Measurements from ENCODE around the gene PRAMEF6. TPM values are rescaled to one million over a fixed set of nuclear protein-coding genes. Genes with fewer than 3 reads are reported as not detected.
"Not testable (repeated sequence)": the region's sequence is repeated elsewhere in the genome, so short reads cannot be mapped to it uniquely, and the experiment has no call there.

Gene PRAMEF6
- not detected for total RNA-seq

DNA sequence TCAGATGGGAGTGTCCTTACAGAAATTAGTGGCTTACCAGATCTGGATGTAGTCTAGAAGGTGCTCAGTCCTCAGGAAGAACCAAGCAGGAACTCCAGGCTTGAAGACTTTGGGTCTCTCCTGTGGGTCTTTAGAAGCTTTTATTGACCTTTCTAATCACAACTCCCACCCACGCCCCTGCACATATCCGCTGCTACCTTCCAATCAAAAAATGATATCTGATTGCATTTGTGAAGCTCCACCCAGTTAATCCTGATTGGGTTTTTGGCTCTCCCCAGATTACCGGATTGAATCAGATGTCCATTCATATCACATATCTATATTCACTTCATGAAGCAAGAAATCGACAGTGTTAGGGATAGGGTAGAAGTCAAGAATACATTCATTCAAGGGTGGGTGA, at the start of gene PRAMEF6:
Gene PRAMEF6, minus strand, starts transcription at position 101 of the 400 bp plus-strand sequence. CDS start 5,062 bp downstream, outside the sequence.
- H3K4me3 Mint-ChIP-seq; intact Hi-C loops (cut with micrococcal nuclease); H3K4me1 Mint-ChIP-seq (ENCODE audit: low read depth); DNase-seq; H3K9me3 Mint-ChIP-seq; H3K36me3 Mint-ChIP-seq (ENCODE audit: low read depth); H3K27me3 Mint-ChIP-seq (ENCODE audit: low read depth); H3K27ac Mint-ChIP-seq; CTCF ChIA-PET: not testable (repeated sequence)

DNA sequence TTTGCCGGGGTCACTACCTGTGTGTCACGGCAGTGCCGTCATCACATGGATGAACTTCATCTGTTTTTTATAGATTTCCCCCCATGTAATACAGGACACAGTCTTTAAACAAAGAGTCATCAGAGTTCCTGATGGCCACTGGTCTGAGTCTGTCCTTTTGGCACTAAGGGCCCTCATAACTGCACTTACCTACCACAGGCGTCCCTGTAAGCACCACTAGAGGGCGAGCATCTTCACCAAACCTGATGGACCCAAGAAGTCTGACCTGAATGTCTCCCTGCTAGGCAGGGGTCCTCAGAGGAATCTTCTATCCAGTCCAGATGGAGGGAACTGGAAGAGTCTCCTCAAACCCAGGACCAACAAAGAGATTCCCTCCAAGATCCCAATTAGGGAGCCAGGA, 23.0 kb downstream of the PRAMEF6 start:
- H3K27me3 Mint-ChIP-seq (ENCODE audit: low read depth); H3K9me3 Mint-ChIP-seq; H3K36me3 Mint-ChIP-seq (ENCODE audit: low read depth); CTCF ChIA-PET; DNase-seq; H3K27ac Mint-ChIP-seq; H3K4me3 Mint-ChIP-seq; intact Hi-C loops (cut with micrococcal nuclease); H3K4me1 Mint-ChIP-seq (ENCODE audit: low read depth): not testable (repeated sequence)

DNA sequence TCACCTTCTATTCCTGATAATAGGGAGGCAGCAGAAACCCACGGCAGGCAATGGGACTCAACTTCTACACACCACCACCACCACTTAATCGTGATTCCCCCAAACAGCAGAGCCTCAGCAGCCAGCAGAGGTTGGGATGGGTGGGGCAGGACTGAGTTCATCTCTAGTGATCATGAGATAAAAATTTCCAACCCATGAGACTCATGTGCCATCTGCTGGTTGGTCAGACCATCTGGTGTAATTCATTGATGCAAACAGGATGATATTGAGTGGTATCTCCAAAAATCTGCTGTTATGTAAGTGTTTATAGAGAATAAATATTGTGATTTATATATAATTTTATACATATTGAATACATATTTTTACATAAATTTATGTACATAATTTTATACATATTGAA, 25.6 kb downstream of the PRAMEF6 start:
- H3K27ac Mint-ChIP-seq; DNase-seq; H3K27me3 Mint-ChIP-seq (ENCODE audit: low read depth); H3K4me1 Mint-ChIP-seq (ENCODE audit: low read depth); CTCF ChIA-PET; intact Hi-C loops (cut with micrococcal nuclease); H3K9me3 Mint-ChIP-seq; H3K36me3 Mint-ChIP-seq (ENCODE audit: low read depth); H3K4me3 Mint-ChIP-seq: not testable (repeated sequence)

DNA sequence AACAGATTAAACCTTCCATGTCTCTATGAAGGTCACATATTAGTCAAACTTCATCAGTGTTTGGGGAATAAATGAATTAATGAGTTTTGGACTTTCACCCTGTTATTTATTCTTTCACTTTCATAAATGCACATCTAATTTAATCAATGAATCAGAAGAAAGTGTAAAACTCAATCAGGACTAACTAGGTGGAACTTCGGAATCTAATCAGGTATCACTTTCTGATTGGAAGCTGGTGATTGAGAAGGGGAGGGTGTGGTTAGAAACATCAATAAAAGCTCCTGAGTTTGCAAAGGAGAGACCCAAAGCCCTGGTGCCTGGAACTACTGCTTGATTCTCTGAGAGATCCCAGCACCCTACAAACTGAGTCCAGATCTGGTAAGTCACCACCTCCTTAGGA, 31.1 kb downstream of the PRAMEF6 start, which contains the start of gene PRAMEF7:
Gene PRAMEF7, plus strand, starts transcription at position 301 of the 400 bp plus-strand sequence. CDS start 1,083 bp downstream, outside the sequence.
- DNase-seq; intact Hi-C loops (cut with micrococcal nuclease); H3K27me3 Mint-ChIP-seq (ENCODE audit: low read depth); CTCF ChIA-PET; H3K4me1 Mint-ChIP-seq (ENCODE audit: low read depth); H3K27ac Mint-ChIP-seq; H3K4me3 Mint-ChIP-seq; H3K9me3 Mint-ChIP-seq; H3K36me3 Mint-ChIP-seq (ENCODE audit: low read depth): not testable (repeated sequence)

GRCh38 chr1:12903793-12904572, 43.4 kb downstream of the PRAMEF6 start:
- H3K4me3 Mint-ChIP-seq; H3K9me3 Mint-ChIP-seq; H3K27me3 Mint-ChIP-seq (ENCODE audit: low read depth); H3K36me3 Mint-ChIP-seq (ENCODE audit: low read depth); CTCF ChIA-PET; H3K4me1 Mint-ChIP-seq (ENCODE audit: low read depth); H3K27ac Mint-ChIP-seq; intact Hi-C loops (cut with micrococcal nuclease); DNase-seq: not testable (repeated sequence)

GRCh38 chr1:12899186-12899585, 48.2 kb downstream of the PRAMEF6 start:
- H3K27me3 Mint-ChIP-seq (ENCODE audit: low read depth); H3K9me3 Mint-ChIP-seq; H3K4me3 Mint-ChIP-seq; H3K27ac Mint-ChIP-seq; H3K36me3 Mint-ChIP-seq (ENCODE audit: low read depth); H3K4me1 Mint-ChIP-seq (ENCODE audit: low read depth); DNase-seq; CTCF ChIA-PET; intact Hi-C loops (cut with micrococcal nuclease): not testable (repeated sequence)

GRCh38 chr1:12898170-12898569, 49.2 kb downstream of the PRAMEF6 start, which contains the start of gene PRAMEF10:
PRAMEF10 (minus strand) TSS chr1:12898270; CDS start chr1:12895847, 2,423 bp downstream.
- DNase-seq; H3K27me3 Mint-ChIP-seq (ENCODE audit: low read depth); H3K27ac Mint-ChIP-seq; H3K4me3 Mint-ChIP-seq; H3K36me3 Mint-ChIP-seq (ENCODE audit: low read depth); H3K4me1 Mint-ChIP-seq (ENCODE audit: low read depth); intact Hi-C loops (cut with micrococcal nuclease); CTCF ChIA-PET; H3K9me3 Mint-ChIP-seq: not testable (repeated sequence)

Other genes with a start within 250 kb of the PRAMEF6 start
- not detected for gene AADACL3, start 231.5 kb downstream of the PRAMEF6 start, total RNA-seq
- not detected for gene CFAP107, start 201.4 kb downstream of the PRAMEF6 start, total RNA-seq
- not detected for gene PRAMEF12, start 173.8 kb downstream of the PRAMEF6 start, total RNA-seq
- gene PRAMEF1, start 156.2 kb downstream of the PRAMEF6 start, total RNA-seq: not detected
- gene PRAMEF11, start 116.2 kb downstream of the PRAMEF6 start, total RNA-seq: not detected
- gene HNRNPCL1, start 98.9 kb downstream of the PRAMEF6 start, total RNA-seq: not detected
- not detected for gene PRAMEF2, start 90.5 kb downstream of the PRAMEF6 start, total RNA-seq
- not detected for gene PRAMEF4, start 61.4 kb downstream of the PRAMEF6 start, total RNA-seq
- not detected for gene PRAMEF10, start 49.3 kb downstream of the PRAMEF6 start, total RNA-seq
- gene PRAMEF7, start 31.0 kb downstream of the PRAMEF6 start, total RNA-seq: not detected
- not detected for gene PRAMEF27, start 109.0 kb upstream of the PRAMEF6 start, total RNA-seq
- not detected for gene HNRNPCL3, start 113.2 kb upstream of the PRAMEF6 start, total RNA-seq
- not detected for gene PRAMEF25, start 123.2 kb upstream of the PRAMEF6 start, total RNA-seq
- gene HNRNPCL2, start 169.3 kb upstream of the PRAMEF6 start, total RNA-seq: not detected
- not detected for gene PRAMEF26, start 208.4 kb upstream of the PRAMEF6 start, total RNA-seq
- not detected for gene HNRNPCL4, start 218.1 kb upstream of the PRAMEF6 start, total RNA-seq
- gene PRAMEF9, start 224.3 kb upstream of the PRAMEF6 start, total RNA-seq: not detected